ENCODE measurements around the gene TMEM132D. TPM values are rescaled to one million over a fixed set of nuclear protein-coding genes. Genes with fewer than 3 reads are reported as not detected.

Gene TMEM132D
- polyA plus RNA-seq, 4 donors: 0.90 to 2.1 (median 1.4) TPM

DNA sequence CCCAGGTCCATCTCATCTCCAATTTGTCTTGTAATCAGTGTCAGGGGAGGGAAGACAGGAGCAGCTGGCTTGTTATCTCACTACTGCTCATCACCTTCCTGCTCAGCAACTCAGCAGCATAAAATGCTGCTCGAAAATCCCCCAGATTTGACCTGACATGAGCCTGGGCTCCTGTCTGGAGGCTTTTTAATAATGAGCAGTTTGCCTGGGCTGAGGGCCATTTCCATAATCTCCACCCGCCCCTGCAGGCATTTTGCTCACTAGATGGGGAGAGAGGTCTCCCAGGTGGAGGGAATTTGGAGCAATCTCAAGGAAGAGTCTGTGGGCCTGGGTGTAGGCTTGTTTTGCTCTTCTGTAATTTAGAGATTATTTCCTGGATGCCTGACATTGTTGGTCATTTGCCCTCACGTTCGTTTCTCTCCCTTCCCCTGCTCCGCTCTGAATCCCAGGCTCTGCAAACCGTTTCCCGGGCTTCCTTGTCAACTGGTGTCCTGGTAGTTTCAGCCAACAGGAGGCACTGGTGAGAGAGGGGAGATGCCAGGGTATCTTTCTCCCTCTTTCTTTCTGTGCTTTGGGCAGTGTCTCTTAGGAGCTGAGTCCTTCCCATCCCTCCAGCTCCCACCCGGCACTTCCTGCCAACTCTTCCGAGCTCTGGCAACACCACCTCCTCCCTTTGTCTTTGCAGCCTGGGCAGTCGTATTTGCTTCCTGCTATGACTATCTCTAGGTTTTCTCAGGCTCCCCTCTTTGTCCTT is 751.3 kb downstream of the TMEM132D start:
- no peak for DNase-seq (ENCODE audit: low read depth in 4 of 4, low spot score in 3 of 4)

DNA sequence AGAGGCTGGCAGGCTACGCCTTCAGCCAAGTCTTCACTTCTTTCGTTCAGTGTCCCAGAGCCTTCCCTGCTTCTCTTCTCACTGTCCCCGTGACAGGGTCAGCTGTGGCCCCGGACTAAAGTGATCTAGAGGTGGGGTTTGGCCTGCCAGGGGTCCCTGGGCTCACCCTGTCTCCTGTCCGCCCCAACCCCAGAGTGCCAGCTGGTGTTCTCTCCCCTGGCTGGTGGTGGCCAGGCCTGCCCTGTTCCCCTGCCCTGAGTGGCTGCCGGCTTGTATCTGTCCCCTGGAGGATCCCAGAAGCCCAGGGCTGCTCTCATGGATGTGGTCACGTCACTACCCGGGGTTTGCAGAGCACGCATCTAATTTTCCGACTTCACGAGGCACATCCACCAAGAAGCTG is 753.1 kb downstream of the TMEM132D start:
- no peak for DNase-seq (ENCODE audit: low read depth in 4 of 4, low spot score in 3 of 4)

DNA sequence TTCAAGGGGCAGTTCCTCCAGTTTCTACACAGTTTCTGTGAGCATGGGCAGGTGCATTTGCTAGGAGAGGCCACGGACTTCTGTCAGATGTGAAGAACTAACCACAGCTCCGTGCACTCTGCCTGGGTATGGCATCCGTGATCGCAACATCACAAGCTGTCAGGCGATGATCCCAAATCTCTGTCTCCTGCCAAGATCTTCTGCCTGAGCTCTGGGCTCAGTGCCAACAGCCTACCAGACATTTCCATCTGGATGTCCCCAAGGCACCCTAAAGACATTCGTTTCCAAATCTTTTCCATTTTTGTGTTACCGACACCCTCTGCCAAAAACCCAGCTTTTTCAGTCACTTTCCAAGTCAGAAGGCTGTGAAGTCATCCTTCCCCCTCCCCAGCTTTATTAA is 758.4 kb downstream of the TMEM132D start:
- DNase-seq (ENCODE audit: low read depth in 4 of 4, low spot score in 3 of 4): no peak

DNA sequence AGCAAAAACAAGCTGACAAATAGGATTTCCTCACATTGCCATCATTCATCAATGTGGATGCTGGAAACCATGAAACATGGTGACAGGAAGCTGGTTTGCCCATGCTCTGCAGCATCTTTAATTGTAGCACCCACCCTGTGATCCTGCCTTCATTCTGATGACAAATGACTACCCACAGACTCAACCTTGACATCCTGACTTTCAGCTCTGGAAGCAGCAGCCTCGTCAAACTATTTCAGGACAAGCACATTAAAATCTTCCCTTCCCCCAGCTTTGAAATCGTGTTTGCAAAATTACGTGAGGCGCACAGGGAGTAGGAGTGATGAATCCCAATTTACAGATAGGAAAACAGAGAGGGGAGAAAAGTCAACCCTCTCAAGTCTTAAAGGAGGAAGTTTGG is 765.0 kb downstream of the TMEM132D start:
- DNase-seq (ENCODE audit: low read depth in 4 of 4, low spot score in 3 of 4): no peak

DNA sequence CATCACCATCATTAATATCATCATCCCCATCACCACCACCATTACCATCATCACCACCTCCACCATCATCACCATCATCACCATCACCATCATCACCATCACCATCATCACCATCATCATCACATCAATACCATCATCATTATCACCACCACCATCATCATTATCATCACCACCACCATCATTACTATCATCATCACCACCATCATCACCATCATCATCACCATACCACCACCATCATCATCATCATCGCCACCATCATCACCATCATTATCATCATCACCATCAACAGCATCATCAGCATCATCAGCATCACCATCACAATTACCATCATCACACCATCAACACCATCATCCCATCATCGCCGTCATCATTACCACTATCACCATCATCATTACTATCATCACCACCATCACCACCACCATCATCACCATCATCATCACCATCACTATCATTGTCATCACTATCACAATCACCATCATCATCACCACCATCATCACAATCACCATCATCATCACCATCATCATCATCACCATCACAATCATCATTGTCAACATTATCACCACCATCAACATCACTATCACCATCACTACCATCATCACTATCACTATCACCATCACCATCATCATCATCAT is 767.0 kb downstream of the TMEM132D start:
- no peak for DNase-seq (ENCODE audit: low read depth in 4 of 4, low spot score in 3 of 4)

DNA sequence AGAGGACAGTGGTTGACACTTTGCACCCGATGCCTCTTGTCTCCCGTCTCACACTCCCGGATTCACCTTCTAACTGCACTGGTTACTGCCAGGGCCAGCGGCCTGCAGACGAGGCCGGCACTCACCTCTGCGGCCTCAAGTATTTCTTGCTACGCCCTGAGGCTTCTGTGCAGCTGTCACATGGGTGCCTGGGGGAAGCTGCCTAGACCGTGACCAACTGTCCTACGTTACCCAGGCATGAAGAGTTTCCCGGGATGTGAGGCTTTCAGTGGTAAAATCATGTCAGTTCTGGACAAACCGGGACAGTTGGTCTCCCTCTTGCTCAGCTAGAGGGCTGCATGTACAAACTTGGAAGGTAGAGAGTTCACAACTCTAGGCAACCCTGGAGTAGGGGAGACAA is 776.1 kb downstream of the TMEM132D start:
- no peak for DNase-seq (ENCODE audit: low read depth in 4 of 4, low spot score in 3 of 4)

DNA sequence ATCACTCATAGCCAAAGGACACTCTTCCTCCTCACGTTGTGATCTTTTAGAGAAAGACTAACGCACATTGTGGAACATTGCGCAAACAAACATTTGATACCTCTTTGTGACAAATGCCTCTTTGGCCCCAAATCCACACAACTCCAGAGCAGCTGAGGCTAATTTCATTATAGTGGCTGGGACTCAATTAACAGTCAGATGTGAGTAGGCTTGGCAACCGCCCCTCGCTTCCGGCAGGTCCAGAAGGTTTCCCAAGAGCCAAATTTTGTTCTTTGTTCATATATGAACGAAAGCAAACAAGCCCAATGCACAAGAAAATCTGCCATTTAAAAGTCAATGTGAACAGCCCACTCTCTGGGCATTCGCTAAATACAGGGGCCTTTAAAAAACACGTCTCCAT is 776.6 kb downstream of the TMEM132D start:
- DNase-seq (ENCODE audit: low read depth in 4 of 4, low spot score in 3 of 4): no peak

DNA sequence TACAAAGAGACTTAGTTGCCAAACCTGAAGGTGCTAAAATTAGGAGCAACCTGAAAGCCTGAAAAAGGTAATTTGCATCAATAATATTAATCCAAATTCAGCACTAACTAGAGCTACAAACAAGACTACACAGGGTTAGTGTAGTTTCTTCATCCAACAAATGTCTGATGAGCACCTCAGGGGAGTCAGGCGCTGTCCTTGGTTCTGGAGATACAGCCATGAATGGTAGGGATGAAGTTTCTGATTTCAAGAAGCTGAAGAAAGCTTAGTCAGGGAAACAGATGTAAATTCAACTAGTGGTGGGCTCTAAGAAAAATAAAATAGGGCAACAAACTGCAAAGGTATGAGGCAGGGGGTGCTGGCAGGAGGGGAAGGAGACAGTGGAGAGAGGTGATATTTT is 784.3 kb downstream of the TMEM132D start:
- peak in 3 of 4 donors; percentile 5 to 27 (median 5) for DNase-seq (ENCODE audit: low read depth in 4 of 4, low spot score in 3 of 4)

DNA sequence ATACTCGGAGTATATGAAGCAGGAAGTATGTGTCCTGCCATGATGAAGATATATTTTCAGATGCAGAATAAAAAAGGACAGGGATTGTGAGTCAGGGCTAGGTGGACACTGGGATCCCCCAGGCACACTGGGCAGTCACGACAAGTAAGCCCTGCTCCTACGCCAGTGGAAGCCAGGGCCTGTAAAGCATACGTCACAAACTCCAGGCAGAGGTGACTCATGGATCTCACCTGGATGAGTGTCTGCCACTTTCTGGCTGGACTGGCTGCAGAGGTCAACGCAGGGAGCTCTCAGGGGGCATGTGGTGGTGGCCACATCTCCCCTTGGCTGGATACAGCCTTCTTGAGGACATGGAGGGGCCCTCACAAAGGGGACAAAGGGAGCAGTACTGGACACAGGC is 788.3 kb downstream of the TMEM132D start:
- no peak for DNase-seq (ENCODE audit: low read depth in 4 of 4, low spot score in 3 of 4)

DNA sequence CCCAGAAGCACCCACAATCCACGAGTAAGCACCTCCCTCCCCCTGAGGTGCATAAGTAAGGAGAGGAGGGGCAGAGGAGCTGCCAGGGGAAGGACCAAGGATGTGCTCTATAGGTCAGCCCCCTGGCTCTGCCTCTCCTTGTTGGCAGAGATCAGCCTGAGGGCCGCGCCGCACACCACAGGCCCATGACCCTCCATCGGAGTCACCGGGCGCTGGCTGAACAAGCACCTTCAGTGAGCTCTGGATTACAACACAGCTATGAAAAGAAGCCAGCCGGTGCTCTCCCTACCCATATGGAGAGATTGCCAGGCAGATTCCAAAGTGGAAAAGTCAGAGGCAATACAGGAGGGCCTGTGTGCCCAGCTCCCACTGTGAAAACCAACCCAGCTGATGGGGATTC is 793.2 kb downstream of the TMEM132D start:
- DNase-seq (ENCODE audit: low read depth in 4 of 4, low spot score in 3 of 4): no peak

DNA sequence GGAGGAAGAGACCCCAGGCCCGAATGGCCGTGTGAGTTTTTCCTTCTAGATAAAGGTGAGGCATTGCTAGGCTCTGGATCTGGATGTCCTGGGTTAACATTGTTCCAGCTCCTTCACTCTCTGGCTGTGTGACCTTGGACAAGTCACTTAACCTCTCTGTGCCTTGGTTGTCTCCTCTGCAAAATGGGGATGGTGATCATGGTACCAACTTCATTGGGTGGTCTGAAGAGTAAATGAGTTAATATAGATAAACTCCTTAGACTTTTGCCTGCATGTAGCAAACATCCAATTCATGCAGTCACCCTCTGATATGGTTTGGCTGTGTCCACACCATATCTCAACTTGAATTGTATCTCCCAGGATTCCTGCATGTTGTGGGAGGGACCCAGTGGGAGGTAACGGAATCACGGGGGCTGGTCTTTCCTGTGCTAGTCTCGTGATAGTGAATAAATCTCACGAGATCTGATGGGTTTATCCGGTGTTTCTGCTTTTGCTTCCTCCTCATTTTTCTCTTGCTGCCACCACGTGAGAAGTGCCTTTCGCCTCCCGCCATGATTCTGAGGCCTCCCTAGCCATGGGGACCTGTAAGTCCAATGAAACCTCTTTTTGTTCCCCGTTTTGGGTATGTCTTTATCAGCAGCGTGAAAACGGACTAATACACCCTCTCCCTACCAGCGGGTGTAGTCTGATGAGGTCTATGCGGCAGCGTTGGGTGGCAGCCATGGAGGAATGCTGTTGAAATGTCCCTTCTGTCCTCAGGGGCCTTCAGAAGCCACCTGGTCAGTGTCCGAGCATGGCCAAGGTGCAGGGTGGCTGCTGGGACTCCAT is 794.4 kb downstream of the TMEM132D start:
- DNase-seq (ENCODE audit: low read depth in 4 of 4, low spot score in 3 of 4): no peak

DNA sequence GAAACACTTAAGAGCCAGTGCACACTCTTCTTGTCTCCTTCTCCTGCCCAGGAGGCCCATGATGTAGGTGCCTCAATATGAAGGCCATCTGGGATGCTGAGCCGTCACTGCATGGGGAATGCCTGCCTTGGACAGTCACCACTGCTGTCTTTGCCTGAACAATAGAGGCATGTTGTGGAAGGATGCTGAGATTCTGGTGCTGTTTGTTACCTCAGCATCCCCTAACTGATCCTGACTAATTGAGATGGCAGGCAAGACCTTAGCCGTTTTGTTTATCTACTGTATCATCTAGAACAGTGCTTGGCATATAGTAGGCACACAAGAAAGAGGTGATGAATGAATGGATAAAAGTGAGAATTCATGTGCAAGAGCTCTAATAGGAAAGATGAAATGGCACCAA is 797.1 kb downstream of the TMEM132D start:
- no peak for DNase-seq (ENCODE audit: low read depth in 4 of 4, low spot score in 3 of 4)

DNA sequence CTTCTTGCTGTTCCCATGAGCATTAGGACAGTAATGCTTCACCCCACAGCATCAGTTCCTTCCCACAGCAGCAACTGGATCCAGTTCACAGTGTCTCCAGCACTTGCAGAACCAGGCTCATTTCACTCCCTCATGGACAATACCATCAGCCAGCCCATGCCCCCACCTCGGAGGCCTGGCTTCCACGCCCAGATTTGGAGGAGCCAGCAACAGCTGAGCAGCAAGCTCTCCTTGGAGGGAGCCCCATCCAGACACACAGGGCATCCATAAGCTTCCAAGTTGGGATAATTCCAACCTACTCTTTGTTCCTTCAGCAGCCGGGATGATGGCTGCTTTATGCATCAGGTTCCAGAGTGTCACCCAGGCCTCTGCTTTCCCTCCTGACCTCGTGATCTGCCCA is 800.6 kb downstream of the TMEM132D start:
- no peak for DNase-seq (ENCODE audit: low read depth in 4 of 4, low spot score in 3 of 4)

DNA sequence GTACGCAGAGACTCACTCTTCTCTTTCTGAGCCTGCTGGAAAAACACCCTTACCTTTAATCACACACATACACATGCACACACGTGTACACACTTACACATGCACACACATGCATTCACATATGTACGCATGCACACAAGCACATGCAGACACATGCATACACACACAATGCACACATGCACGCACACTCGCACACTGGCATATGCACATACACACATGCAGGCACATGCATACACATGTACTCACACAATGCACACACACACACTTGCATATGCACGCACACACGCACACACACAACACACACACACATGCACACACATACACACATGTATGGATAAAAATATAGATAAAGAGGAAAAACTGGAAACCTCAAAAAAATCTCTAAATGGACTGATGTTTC is 801.6 kb downstream of the TMEM132D start:
- no peak for DNase-seq (ENCODE audit: low read depth in 4 of 4, low spot score in 3 of 4)

DNA sequence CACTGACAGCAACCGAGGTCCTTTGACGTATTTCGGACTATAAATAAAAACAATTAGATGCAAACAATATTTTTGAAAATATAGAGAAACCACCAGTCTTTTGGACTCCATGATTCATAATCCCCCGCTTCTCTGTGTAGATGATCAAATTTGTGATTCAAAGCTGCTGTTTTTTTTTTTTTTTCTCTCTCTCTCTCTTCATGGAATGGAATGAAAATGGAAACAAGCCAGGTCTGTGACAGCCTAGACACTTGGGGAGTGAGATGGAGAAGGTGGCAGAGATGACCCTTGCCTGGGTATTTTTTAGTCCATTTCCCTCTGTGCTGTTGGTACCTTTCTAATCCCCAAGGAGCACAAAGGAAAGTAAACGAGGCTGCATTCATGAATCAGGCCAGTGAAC is 802.0 kb downstream of the TMEM132D start:
- DNase-seq (ENCODE audit: low read depth in 4 of 4, low spot score in 3 of 4): no peak

DNA sequence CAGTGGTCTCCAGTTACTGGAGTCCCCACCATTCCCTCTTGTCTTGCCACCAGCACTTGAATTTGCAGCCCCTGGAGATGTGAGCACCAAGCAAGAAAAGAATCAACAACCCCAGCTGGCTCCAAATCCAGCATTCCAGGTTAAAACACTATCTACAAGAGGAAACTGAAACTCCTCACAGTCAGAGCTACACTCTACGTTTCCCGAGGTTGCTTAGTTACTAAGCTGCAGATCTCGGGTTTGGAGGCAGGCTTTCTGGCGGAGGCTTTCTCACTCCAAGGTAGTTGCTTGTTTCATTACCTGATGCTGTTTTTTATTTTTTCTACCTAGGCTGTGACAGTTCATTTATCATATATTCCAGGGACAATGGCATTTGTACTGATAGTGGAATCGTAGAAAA is 802.4 kb downstream of the TMEM132D start:
- no peak for DNase-seq (ENCODE audit: low read depth in 4 of 4, low spot score in 3 of 4)

DNA sequence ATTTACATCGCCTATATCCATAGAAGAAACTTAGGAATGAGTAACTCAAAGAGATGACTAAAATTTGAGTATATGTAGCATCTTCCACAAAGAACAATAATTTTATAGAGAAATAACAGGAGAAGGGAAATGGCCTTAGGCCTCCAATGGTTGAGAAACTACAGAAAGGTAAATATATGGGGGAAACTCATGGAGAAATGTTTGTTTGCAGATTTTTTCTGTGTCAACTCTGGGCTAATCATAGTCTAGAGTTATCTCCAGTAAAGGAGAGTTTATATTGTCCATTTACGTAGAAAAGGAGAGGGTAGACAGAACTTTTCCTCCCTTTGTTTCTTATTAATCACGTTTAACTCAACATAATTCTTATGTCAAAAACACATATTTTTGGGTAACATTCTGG is 806.4 kb downstream of the TMEM132D start:
- DNase-seq (ENCODE audit: low read depth in 4 of 4, low spot score in 3 of 4): no peak

DNA sequence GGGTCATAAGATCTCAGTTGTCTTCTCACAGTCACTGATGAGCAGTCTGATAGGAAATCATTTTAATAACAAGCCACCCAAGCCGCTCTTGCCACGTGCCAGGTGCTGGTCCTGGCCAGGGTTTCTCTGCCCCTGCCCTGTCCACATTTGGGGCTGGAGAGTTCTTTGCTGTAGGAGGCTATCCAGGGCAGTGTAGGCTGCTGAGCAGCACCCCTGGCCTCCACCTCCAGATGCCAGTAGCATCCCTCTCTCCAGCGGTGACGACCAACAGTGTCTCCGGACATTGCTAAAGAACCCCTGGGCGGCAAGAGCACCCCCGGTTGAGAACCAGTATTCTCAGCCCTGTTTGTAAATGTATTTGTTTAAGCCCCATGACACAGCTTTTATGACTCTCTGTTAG is 806.9 kb downstream of the TMEM132D start:
- DNase-seq (ENCODE audit: low read depth in 4 of 4, low spot score in 3 of 4): no peak

DNA sequence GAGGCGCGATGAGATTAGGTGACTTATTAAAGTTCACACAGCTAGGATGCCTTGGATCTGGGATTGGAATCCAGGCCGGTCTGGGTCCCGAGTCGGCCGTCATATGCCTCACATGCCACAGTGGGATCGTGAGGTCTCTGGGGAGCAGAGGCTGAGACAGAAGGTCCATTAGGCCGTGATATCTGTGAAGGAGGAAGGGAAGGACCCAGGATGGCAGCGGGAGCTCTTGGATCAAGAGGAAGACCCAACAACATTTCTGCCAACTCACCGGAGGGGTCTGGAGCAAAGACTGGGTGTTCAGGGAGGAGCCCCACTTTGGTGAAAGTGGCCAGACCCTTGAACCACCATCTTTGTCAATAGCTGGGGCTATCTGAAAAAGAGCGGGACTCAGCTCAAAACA is 807.6 kb downstream of the TMEM132D start:
- DNase-seq (ENCODE audit: low read depth in 4 of 4, low spot score in 3 of 4): no peak

DNA sequence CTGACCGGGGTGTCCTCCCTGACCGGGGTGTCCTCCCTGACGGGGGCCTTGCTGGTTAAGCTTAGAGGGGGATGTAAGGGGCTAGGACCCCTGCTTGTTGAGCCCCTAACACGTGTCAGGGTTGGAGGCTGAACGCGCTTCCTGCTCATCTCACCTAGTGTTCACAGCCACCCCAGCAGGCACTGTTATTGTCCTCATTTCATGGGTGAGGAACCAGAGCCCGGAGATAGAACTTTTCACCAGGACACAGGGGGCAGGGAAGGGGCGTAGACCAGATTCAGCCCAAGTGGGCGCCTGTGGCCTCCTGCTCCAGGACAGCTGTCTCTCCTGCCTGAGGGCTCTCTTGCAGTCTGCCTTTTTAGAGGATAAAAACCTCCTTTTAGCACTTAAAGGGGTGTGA is 814.2 kb downstream of the TMEM132D start:
- DNase-seq (ENCODE audit: low read depth in 4 of 4, low spot score in 3 of 4): no peak
